ENCODE data around the gene UBXN11.
A peak's percentile ranks its signal among the peaks of the same experiment; 100 is the strongest.

Gene UBXN11, protein sequence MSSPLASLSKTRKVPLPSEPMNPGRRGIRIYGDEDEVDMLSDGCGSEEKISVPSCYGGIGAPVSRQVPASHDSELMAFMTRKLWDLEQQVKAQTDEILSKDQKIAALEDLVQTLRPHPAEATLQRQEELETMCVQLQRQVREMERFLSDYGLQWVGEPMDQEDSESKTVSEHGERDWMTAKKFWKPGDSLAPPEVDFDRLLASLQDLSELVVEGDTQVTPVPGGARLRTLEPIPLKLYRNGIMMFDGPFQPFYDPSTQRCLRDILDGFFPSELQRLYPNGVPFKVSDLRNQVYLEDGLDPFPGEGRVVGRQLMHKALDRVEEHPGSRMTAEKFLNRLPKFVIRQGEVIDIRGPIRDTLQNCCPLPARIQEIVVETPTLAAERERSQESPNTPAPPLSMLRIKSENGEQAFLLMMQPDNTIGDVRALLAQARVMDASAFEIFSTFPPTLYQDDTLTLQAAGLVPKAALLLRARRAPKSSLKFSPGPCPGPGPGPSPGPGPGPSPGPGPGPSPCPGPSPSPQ

DNA sequence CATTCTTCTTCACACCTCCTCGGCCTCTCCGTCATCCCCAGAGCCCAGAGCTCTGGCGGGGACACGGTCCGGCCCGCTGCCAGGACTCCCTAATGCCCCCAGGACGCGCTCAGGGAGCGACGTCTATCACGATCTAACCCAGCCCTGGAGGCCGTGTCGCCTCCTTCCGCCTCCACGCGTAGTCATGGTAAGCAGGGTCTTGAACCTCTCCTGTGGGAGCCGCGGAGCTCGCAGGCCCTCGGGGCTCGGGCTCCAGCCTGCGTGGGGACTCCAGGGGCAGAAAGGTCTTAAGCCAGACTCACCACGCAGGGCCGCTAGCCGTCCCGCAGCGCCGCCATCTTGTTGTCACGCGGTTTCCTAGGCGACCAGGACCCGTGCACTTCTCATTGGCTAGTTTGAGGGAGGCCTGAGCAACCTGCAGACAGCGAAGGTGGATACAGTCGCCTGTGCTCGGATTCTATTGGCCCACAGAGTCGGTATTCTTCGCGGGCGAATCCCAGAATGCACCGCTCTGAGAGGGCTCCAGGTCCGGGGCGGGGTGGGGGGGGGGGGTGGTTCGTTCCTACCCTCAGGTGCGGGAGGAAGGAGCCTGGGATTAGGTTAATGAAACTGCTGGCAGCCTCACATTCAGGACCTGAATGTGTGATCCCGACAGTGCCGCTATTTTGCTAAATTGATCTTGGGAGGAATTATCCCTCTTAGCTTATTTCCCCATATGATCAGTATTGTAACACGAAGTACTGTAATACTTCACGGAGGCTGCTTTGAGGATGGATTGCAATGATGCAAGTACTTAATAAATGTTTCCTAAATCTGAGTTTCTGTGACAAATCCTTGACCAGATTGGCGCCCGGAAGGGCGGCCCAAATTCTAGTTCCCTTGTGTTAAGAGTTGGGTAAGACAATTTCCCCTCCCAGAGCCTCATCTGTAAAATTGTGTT is at the start of gene UBXN11:
Gene UBXN11 (minus strand): TSS at position 347 of the 940 bp plus-strand sequence. CDS start 3,753 bp downstream, outside the sequence.
- no peaks in the 10 kb centered on the region for H3K36me3 Mint-ChIP-seq
- H3K4me1 Mint-ChIP-seq (ENCODE audit: low read depth) = peaks cover 30% of the 10 kb centered on the region
- no peaks in the 10 kb centered on the region for H3K27me3 Mint-ChIP-seq
- H3K9me3 Mint-ChIP-seq (ENCODE audit: low read depth) = no peaks in the 10 kb centered on the region
- H3K4me3 Mint-ChIP-seq = peak within 1 kb of the TSS; percentile 99
- peak within 1 kb of the TSS; percentile 95 for H3K27ac Mint-ChIP-seq

DNA sequence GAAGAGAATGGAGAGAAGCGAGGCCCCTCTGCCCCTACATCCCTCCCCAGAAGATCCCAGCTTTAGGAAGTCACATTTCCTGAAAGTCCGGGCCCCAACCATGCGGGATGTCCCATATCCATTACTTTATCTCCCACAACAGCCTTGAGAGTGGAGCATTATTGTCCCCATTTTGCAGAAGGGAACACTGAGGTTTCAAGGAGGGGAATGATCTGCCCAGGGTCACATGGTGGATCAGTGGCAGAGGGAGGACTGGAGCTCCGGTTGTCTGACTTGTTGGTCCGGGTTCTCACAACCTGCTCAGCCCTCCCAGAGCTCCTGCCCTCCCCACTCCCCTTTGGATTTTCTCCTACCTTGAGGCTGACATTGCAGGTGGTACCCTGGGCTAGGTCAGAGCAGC is 49.7 kb upstream of the UBXN11 start:
- Mint-ChIP-seq H3K4me3 (no peak overlapping the region), H3K4me1 (ENCODE audit: low read depth) (peaks cover 22% of the 10 kb centered on the region), H3K9me3 (ENCODE audit: low read depth) (no peaks in the 10 kb centered on the region), H3K27me3 (peaks cover 2% of the 10 kb centered on the region), H3K36me3 (no peaks in the 10 kb centered on the region), H3K27ac (no peak overlapping the region)

GRCh38 chr1:26354972-26355371 is 48.5 kb upstream of the UBXN11 start:
- Mint-ChIP-seq H3K9me3 (ENCODE audit: low read depth) (no peaks in the 10 kb centered on the region), H3K27me3 (no peaks in the 10 kb centered on the region), H3K36me3 (no peaks in the 10 kb centered on the region), H3K4me1 (ENCODE audit: low read depth) (peaks cover 14% of the 10 kb centered on the region), H3K27ac (no peak overlapping the region), H3K4me3 (no peak overlapping the region)

- Mint-ChIP-seq H3K4me3 (no peak within 1 kb of the TSS), H3K27ac (no peak within 1 kb of the TSS), H3K27me3 (no peaks in the 10 kb centered on the region), H3K36me3 (no peaks in the 10 kb centered on the region), H3K4me1 (ENCODE audit: low read depth) (peaks cover 10% of the 10 kb centered on the region), H3K9me3 (ENCODE audit: low read depth) (no peaks in the 10 kb centered on the region)
These were observed 47.8 kb upstream of the UBXN11 start, which contains the start of gene CRYBG2 for GRCh38 chr1:26353976-26354820. Gene CRYBG2, minus strand, starts transcription at chr1:26354130. Its CDS starts 7,473 bp downstream, at chr1:26346657.

DNA sequence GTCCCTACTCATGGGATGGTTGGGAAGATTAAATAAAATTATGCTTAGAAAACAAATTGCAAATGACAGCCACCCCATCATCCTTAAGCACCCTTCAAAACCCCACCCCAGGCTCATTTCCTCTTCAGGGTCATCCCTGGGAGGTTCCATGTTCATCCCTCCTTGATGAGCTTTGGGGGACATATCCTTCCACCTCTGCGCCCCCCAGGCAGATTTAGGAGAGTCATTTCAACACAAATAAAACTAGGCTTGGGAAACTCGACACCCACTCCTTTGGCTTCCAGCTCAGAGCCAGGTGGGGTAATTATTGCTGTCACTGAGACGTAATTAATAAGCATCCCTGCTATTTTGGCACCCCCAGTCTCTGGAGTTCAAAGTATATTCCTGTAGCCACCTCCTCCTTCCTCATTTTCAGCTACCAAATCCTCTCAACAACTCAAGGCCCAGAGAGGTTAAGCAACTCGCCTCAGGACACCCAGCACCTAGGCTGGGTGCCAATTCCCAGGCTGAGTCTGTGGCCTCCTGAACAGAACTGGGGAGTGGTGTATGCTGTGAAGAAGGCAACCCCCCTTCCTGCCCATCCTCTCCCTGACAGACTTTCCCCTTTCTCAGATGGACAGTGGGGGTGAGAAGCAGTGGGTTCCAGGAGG is 46.9 kb upstream of the UBXN11 start:
- Mint-ChIP-seq H3K27me3 (no peaks in the 10 kb centered on the region), H3K4me1 (ENCODE audit: low read depth) (peaks cover under 1% of the 10 kb centered on the region), H3K4me3 (no peak overlapping the region), H3K27ac (no peak overlapping the region), H3K36me3 (no peaks in the 10 kb centered on the region), H3K9me3 (ENCODE audit: low read depth) (no peaks in the 10 kb centered on the region)

- H3K4me1 Mint-ChIP-seq (ENCODE audit: low read depth) = no peaks in the 10 kb centered on the region
- H3K36me3 Mint-ChIP-seq = no peaks in the 10 kb centered on the region
- H3K27me3 Mint-ChIP-seq = no peaks in the 10 kb centered on the region
- no peaks in the 10 kb centered on the region for H3K9me3 Mint-ChIP-seq (ENCODE audit: low read depth)
- H3K4me3 Mint-ChIP-seq = no peak overlapping the region
- H3K27ac Mint-ChIP-seq = no peak overlapping the region
These were observed 45.9 kb upstream of the UBXN11 start for GRCh38 chr1:26352338-26352679.

DNA sequence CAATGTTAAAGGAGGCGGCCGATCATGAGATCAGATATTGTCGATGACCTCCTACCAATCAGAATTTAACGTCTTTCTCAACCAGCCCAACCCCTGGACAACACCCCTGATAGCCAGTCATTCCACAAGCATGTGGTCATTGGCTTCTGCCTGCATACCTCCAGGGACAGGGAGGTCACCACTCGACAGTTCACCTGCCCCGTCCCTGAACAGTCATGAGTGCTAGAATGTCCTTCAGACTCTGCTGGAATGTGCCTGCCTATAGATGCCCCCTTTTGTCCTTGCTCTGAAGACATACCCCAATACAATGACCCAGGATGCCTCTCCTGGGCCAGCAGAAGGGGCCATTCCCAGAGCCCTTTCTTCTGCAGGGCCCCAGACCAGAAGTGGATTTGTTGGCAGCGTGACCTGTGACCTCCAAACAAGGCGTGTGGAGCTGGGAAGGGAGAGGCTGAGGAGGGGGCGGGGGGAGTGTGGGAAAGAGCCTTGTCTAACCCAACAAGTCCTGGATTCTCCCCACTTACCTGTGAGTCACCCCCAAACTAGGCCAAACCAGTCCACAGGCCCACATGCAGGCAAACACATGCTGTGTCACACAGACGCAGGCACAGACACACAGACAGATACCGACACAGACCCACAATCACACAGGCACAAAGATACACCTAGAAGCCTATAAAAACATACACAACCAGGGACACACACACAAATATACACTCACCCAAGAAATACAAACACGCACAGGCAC is 45.3 kb upstream of the UBXN11 start:
- H3K27ac Mint-ChIP-seq = no peak overlapping the region
- no peaks in the 10 kb centered on the region for H3K36me3 Mint-ChIP-seq
- no peaks in the 10 kb centered on the region for H3K4me1 Mint-ChIP-seq (ENCODE audit: low read depth)
- no peaks in the 10 kb centered on the region for H3K9me3 Mint-ChIP-seq (ENCODE audit: low read depth)
- no peak overlapping the region for H3K4me3 Mint-ChIP-seq
- no peaks in the 10 kb centered on the region for H3K27me3 Mint-ChIP-seq

GRCh38 chr1:26350701-26351589 is 44.5 kb upstream of the UBXN11 start:
- no peaks in the 10 kb centered on the region for H3K36me3 Mint-ChIP-seq
- H3K4me3 Mint-ChIP-seq = no peak overlapping the region
- no peaks in the 10 kb centered on the region for H3K9me3 Mint-ChIP-seq (ENCODE audit: low read depth)
- no peak overlapping the region for H3K27ac Mint-ChIP-seq
- no peaks in the 10 kb centered on the region for H3K4me1 Mint-ChIP-seq (ENCODE audit: low read depth)
- no peaks in the 10 kb centered on the region for H3K27me3 Mint-ChIP-seq

GRCh38 chr1:26350343-26350700 is 43.9 kb upstream of the UBXN11 start:
- Mint-ChIP-seq H3K36me3 (no peaks in the 10 kb centered on the region), H3K4me1 (ENCODE audit: low read depth) (no peaks in the 10 kb centered on the region), H3K27me3 (no peaks in the 10 kb centered on the region), H3K4me3 (no peak overlapping the region), H3K9me3 (ENCODE audit: low read depth) (no peaks in the 10 kb centered on the region), H3K27ac (no peak overlapping the region)

DNA sequence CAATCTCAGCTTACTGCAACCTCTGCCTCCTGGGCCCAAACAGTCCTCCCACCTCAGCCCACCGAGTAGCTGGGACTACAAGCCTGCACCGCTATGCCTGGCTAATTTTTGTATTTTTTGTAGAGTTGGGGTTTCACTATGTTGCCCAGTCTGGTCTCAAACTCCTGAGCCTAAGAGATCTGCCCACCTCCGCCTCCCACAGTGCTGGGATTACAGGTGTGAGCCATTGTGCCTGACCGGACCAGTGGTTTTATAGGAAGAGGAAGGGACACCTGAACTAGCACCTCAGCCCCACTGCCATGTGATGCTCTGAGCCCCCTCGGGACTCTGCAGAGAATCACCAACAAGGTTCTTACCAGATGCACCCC is 43.4 kb upstream of the UBXN11 start:
- Mint-ChIP-seq H3K9me3 (ENCODE audit: low read depth) (no peaks in the 10 kb centered on the region), H3K36me3 (no peaks in the 10 kb centered on the region), H3K27ac (no peak overlapping the region), H3K27me3 (no peaks in the 10 kb centered on the region), H3K4me3 (no peak overlapping the region), H3K4me1 (ENCODE audit: low read depth) (no peaks in the 10 kb centered on the region)

GRCh38 chr1:26349188-26349876 is 42.9 kb upstream of the UBXN11 start:
- no peaks in the 10 kb centered on the region for H3K4me1 Mint-ChIP-seq (ENCODE audit: low read depth)
- H3K27me3 Mint-ChIP-seq = no peaks in the 10 kb centered on the region
- H3K9me3 Mint-ChIP-seq (ENCODE audit: low read depth) = no peaks in the 10 kb centered on the region
- no peaks in the 10 kb centered on the region for H3K36me3 Mint-ChIP-seq
- H3K27ac Mint-ChIP-seq = no peak overlapping the region
- H3K4me3 Mint-ChIP-seq = no peak overlapping the region

DNA sequence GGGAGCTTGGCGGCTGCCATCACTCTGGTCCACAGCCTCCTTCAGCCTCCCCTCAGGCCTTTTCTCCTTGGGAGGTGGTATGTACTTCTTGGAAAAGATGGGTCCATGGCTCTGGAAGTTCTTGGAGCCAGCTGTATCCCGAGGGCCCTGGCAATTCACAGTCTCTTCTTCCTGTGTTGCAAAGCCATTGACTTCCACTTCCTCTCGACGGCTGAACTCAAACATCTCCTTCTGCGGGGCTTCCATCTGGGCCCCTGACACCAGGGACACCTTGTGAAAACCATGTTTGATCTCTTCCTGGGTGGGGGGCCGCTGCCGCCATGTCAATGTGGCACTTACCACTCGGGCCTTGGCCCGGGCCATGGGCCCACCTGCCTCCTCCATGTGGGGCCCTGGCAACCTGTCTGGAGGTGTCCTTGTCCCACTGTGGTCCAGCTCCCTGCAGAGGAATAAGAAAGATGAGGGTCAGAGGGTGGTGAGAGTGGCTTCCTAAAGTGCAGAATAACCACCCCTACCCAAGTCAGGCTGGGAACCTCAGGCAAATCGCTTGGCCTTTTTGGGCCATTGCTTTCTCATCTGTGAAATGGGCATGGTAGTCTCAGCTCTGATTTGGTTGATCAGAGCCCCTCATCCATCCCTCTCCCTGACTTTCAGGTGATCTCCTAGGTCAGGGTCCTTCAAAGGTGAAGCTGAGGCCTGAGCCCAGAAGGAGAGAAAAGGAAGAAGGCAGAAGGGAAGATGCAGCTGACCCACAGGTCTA is 40.0 kb upstream of the UBXN11 start:
- Mint-ChIP-seq H3K9me3 (ENCODE audit: low read depth) (no peaks in the 10 kb centered on the region), H3K36me3 (no peaks in the 10 kb centered on the region), H3K4me1 (ENCODE audit: low read depth) (no peaks in the 10 kb centered on the region), H3K27me3 (no peaks in the 10 kb centered on the region), H3K27ac (no peak overlapping the region), H3K4me3 (no peak overlapping the region)

All from activated naive CD8-positive, alpha-beta T cell (primary cell).